GM12891 (cell line): ENCODE results near the gene LRRC7.

Source experiments
- DNase-seq: peaks from one replicate; pipeline ENCODE4 v3.0.0; 2011; ENCODE audit warnings: low spot score; ENCODE audit not compliant: insufficient read length
- FAIRE-seq: peaks from 2 replicates; lab custom pipeline; 2011; peaks lifted over from hg19 to GRCh38; lab: Jason Lieb, UNC
- PAX5 ChIP-seq: IDR thresholded peaks from 2 replicates; pipeline ENCODE4 v1.6.1; 2011; ENCODE audit warnings: low read length, moderate library complexity, mild to moderate bottlenecking; ENCODE audit not compliant: insufficient read depth, severe bottlenecking
- POLR2A ChIP-seq: IDR thresholded peaks from 2 replicates; pipeline ENCODE4 v1.6.1; 2011; ENCODE audit warnings: low read depth, low read length, control low read depth
- POLR2AphosphoS5 ChIP-seq: IDR thresholded peaks from 2 replicates; pipeline ENCODE4 v1.6.1; 2011; ENCODE audit warnings: low read depth, low read length, control low read depth
- POU2F2 ChIP-seq: IDR thresholded peaks from 2 replicates; pipeline ENCODE4 v1.6.1; 2011; ENCODE audit warnings: low read depth, mild to moderate bottlenecking, control low read depth, low read length, moderate library complexity
- SPI1 ChIP-seq: IDR thresholded peaks from 2 replicates; pipeline ENCODE4 v1.6.1; 2011; ENCODE audit warnings: low read depth, low read length, control low read depth
- TAF1 ChIP-seq: IDR thresholded peaks from 2 replicates; pipeline ENCODE4 v1.6.1; 2011; ENCODE audit warnings: low read depth, low read length, control low read depth

LRRC7 gene

DNA sequence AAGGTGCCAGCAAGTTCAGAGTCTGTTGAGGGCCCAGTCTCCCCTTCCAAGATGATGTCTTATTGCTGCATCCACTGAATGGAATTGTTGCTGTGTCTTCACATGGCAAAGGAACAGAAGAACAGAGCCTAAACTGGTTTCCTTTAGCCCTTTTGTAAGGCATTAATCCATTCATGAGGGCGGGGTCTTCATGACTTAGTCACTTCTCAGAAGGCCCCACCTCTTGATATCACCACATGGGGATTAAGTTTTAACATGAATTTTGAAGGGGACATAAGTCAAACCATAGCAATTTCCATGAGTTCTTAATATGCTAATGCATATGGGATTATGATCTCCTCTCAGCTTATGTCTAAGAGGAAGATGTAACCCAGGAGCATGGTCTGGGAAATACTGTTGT is 182.9 kb downstream of the LRRC7 start:
- no peak for FAIRE-seq
- no peak for TF ChIP-seq POU2F2
- TF ChIP-seq POLR2AphosphoS5, result no peak
- TF ChIP-seq SPI1, result no peak
- no peak for TF ChIP-seq TAF1
- TF ChIP-seq POLR2A, result no peak
- no peak for TF ChIP-seq PAX5

DNA sequence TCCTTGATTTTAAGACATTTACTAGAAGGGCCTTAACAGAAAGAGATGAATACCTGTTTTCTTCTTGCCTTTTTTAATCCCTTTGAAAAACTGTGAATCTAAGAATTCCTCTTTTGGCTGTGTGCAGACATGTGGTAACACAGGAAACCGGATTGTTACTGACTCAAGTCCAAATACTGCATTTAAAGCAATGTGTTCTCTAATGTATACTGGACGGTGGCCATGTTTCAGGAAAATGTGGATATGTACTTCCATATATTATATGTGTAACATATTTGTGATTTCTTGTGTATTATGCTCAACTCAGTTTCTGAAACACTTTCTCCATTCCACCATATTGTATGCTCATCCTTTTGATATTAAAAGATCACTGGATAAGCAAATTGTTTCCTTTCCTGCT is 185.1 kb downstream of the LRRC7 start:
- no peak for FAIRE-seq
- DNase-seq, result no peak
- TF ChIP-seq PAX5, result no peak

More for the DNA sequence above, 182.9 kb downstream of the LRRC7 start:
- DNase-seq, result no peak

DNA sequence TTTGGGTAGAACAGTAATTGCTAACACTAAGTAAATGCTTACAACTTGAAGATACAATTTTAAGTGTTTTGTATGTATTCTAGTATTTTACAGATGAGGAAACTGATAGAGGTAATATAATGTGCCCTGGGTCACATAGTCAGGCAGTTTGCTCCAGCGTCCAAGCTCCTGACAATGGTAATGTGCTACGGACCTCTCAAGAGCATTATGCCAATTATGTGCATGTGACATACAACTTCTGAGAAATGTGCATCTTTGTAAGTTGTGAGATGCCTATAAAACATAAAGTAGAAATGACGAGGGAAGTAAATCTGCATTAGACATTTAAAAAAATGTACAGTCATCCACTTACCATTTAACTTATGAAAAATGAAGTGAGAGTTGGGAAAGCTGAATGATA is 186.8 kb downstream of the LRRC7 start:
- TF ChIP-seq TAF1, result no peak
- TF ChIP-seq PAX5, result no peak
- no peak for TF ChIP-seq POLR2AphosphoS5
- no peak for TF ChIP-seq POLR2A
- no peak for TF ChIP-seq SPI1
- TF ChIP-seq POU2F2, result no peak
- FAIRE-seq (no peak), DNase-seq (no peak)

DNA sequence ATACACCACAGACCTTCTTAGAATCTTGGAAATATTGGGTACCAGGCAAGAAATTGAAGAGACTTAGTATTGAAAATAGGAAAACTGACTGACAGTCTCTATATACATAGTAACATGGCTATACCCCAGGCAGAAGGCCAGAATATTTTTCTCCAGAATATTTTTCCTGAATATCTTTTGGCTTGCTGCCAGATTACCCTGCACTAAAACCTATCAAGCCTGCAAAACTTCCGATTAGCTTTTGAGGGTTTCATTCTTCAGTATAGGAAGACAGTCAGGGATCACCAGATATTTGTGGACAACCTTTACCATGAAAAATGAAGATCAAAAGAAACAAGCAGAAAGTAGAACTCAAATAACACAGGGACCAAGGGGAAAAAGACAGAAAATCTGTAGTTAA is 187.9 kb downstream of the LRRC7 start:
- TF ChIP-seq POLR2A (no peak), PAX5 (no peak), SPI1 (no peak)
- FAIRE-seq, result no peak
- DNase-seq, result no peak

DNA sequence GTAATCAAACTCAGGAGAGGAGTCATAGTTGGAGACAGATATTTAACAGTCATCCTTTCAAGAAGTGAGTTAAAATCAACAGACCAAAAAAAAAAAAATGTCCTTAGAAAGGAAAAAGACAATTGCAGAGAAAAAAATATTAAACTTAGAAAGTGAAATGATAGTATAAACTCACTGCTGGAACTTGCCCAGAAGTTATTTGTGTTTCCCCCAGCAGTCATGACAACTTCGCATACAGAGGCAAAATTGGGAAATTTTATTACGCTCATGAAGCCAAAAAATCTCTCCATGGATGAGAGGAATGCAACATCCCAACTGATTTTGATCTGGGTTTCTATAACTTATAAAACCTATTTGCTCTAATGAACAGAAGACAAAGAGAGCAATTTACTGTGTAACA is 198.2 kb downstream of the LRRC7 start:
- DNase-seq (no peak), FAIRE-seq (no peak)
- no peak for TF ChIP-seq POU2F2
- TF ChIP-seq POLR2A, result no peak
- TF ChIP-seq POLR2AphosphoS5, result no peak
- TF ChIP-seq PAX5, result no peak
- TF ChIP-seq TAF1, result no peak
- no peak for TF ChIP-seq SPI1

DNA sequence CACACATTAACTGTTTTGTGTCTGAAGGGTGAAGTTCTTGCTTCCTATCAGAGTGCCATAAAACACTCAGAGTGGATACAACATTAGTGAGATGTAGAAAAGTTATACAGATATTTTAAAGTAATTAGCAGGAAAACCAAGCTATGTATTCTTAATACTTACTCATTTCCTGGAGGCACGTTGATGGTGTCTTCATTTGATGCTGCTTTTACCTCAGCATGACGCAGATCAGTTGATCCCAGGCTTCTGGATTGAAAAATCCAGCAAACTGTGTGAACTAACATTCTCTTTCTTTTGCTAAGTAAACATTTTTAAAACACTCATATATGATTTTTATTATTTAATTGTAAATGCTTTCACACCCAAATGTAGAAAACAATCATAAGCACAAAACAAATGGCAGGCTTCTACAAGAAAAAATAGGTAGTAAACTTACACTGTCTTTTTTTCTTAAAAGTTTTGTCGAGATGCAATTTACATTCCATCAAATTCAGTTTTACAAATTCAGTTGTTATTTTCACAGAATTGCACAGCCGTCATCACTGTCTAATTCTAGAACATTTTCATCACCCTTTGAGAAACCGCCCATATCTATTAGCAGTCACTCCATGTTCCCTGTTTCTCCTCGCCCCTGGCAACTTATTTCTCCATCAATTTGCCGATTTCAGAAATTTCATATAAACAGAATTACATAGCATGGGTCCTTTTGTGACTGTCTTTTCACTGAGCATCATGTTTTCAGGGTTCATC is 198.9 kb downstream of the LRRC7 start:
- DNase-seq, result no peak
- no peak for TF ChIP-seq PAX5
- TF ChIP-seq SPI1, result no peak
- TF ChIP-seq TAF1, result no peak
- TF ChIP-seq POLR2AphosphoS5, result no peak
- TF ChIP-seq POU2F2, result no peak
- no peak for TF ChIP-seq POLR2A

DNA sequence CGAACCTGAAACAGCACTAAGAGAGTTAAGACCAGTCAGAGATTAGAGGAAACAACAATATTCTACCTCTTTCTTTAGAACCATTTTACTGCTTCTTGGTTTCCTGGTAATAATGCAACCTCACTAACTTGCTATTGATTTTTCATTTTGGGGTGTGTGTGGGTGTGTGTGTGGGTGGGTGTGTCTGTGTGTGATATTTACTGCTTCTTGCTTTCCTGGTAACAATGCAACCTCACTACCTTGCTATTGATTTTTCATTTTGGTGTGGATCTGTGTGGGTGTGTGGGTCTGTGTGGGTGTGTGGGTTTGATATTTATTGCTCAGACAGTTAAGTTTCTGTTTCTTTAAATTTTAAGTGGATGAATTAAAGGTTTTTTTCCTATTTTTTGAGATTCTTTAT is 208.8 kb downstream of the LRRC7 start:
- DNase-seq (no peak), FAIRE-seq (no peak)

More for the DNA sequence above, 198.9 kb downstream of the LRRC7 start:
- no peak for FAIRE-seq

DNA sequence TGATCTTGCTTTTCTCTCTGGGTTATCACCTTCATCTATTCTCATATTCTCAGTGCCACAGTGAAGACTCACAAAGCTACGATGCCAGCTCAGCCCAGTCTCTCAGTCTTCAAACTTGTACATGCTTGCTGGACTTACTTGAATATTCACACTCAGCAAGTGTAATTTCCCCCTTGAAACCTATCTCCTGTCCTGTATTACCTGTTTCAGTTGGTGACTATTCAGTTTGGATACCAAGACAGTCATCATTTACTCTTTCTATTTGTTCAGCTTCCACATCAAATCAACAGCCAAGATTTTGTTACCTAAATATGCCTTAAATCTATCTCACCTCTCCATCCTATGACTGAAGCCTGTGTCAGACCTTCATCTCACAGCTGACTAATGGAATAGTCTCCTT is 209.7 kb downstream of the LRRC7 start:
- no peak for DNase-seq
- FAIRE-seq, result no peak
- TF ChIP-seq POLR2A (no peak), POLR2AphosphoS5 (no peak), SPI1 (no peak), TAF1 (no peak), PAX5 (no peak), POU2F2 (no peak)

More for the DNA sequence above, 208.8 kb downstream of the LRRC7 start:
- TF ChIP-seq POU2F2, result no peak
- TF ChIP-seq POLR2AphosphoS5, result no peak
- TF ChIP-seq PAX5, result no peak
- TF ChIP-seq TAF1, result no peak
- no peak for TF ChIP-seq POLR2A
- no peak for TF ChIP-seq SPI1

DNA sequence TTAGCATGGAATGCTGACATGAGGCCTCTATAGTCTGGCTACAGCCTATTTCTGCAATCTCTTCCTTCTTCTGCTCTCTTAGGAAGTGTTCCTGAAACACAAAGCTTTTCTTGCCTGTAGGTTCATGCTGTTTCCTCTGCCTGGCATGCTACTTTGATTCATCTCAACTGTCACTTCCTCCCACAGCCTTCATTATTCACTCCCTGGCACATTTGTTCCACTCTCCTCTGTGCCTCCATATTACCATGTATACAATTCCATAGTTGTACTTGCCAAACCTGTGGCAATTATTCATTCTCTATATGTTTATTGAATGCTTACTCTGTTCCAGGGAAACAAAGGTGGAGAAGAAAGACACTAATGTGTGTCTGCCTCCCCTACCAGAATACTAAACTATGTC is 210.2 kb downstream of the LRRC7 start:
- DNase-seq (no peak), FAIRE-seq (no peak)
- TF ChIP-seq SPI1 (no peak), POLR2A (no peak), TAF1 (no peak), PAX5 (no peak), POLR2AphosphoS5 (no peak), POU2F2 (no peak)

DNA sequence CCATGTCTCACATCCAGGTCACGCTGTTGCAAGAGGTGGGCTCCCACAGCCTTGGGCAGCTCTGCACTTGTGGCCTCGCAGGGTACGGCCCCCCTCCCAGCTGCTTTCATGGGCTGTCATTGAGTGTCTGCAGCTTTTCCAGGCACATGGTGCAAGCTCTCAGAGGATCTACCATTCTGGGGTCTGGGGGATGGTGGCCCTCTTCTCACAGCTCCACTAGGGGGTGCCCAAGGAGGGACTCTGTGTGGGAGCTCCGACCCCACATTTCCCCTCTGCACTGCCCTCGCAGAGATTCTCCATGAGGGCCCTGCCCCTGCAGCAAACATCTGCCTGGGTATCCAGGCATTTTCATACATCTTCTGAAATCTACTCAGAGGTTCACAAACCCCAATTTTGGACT is 219.4 kb downstream of the LRRC7 start:
- FAIRE-seq, result no peak
- no peak for DNase-seq
- no peak for TF ChIP-seq POLR2AphosphoS5
- TF ChIP-seq TAF1, result no peak
- TF ChIP-seq POU2F2, result no peak
- TF ChIP-seq SPI1, result no peak
- TF ChIP-seq POLR2A, result no peak
- TF ChIP-seq PAX5, result no peak
